Lower lobe of right lung (tissue), 2 donors: ENCODE measurements around the gene RUNDC1. TPM values are rescaled to one million over a fixed set of nuclear protein-coding genes. Genes with fewer than 3 reads are reported as not detected.
"Not testable (repeated sequence)": the region's sequence is repeated elsewhere in the genome, so short reads cannot be mapped to it uniquely, and the experiment has no call there.

ENCODE experiments used
- ATAC-seq, 2 donors: fragments of 200-7000 bp; cut with Tn5 transposase; one replicate each; pipeline ENCODE4 v1.9.1; 2020 to 2022; ENCODE audit warnings: mild to moderate bottlenecking in 2 of 2, moderate library complexity in 2 of 2
- DNase-seq: peaks from one replicate; pipeline ENCODE4 v3.0.0-alpha.2; 2020
- H3K27ac ChIP-seq: fragments of 200-600 bp; one replicate; pipeline ENCODE4 v1.8.0; 2022
- H3K27me3 ChIP-seq: fragments of 200-600 bp; one replicate; pipeline ENCODE4 v1.8.0; 2022; ENCODE audit warnings: low read depth
- H3K36me3 ChIP-seq: fragments of 200-600 bp; one replicate; pipeline ENCODE4 v1.8.0; 2022; ENCODE audit warnings: mild to moderate bottlenecking
- H3K4me1 ChIP-seq: fragments of 200-600 bp; one replicate; pipeline ENCODE4 v1.8.0; 2022
- H3K4me3 ChIP-seq: fragments of 200-600 bp; one replicate; pipeline ENCODE4 v1.8.0; 2022; ENCODE audit warnings: mild to moderate bottlenecking
- H3K9me3 ChIP-seq: fragments of 200-600 bp; one replicate; pipeline ENCODE4 v1.8.0; 2022
- intact Hi-C: fragments of 100-400 bp; cut with DNase I; formaldehyde crosslinking; loops from one replicate; pipeline ENCODE4 v1.11.0; 2022
- total RNA-seq: library from RNA; stranded (reverse); fragmentation: NEBNext Ultra II Directional; extraction: Animal tissue kit (Norgen Biotek cat#: 25700); gene quantifications from one replicate; pipeline ENCODE4 v1.2.1, GENCODE V29; 2021
- TF ChIP-seq, protein P1 (sequence below): fragments of 200-600 bp; IDR thresholded peaks from one replicate; pipeline ENCODE4 v1.8.0; 2022; ENCODE audit warnings: antibody characterized with exemption, mild to moderate bottlenecking
- donor health status: DM: no; HTN: yes; CAD: no; lungs with severe emphysema.

The RUNDC1 gene
- total RNA-seq, 1 donor from 2014 or later: 17.1 TPM

DNA sequence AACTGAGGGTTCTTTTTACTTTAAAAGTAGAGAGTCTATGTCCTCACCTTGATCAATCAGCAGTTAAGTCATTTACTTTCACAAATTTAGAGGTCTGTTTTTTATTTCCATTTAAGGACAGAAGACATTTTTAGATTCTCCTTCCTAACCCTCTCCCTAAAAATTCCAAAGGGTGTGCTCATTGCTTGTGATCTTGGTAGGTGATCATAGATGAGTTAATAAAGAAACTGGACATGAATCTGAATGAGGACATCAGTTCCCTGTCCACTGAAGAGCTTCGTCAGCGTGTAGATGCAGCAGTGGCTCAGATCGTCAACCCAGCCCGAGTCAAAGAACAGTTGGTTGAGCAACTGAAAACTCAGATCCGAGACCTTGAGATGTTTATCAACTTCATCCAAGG is 8.8 kb downstream of the RUNDC1 start:
- Histone ChIP-seq H3K36me3 (peaks cover 91% of the 10 kb centered on the region), H3K4me3 (no peak overlapping the region), H3K4me1 (peaks cover 17% of the 10 kb centered on the region), H3K27ac (no peak overlapping the region), H3K9me3 (no peaks in the 10 kb centered on the region), H3K27me3 (no peaks in the 10 kb centered on the region)
- intact Hi-C loops: no loop called here
- DNase-seq (no peak), ATAC-seq (no peak)
- TF ChIP-seq, protein P1, sequence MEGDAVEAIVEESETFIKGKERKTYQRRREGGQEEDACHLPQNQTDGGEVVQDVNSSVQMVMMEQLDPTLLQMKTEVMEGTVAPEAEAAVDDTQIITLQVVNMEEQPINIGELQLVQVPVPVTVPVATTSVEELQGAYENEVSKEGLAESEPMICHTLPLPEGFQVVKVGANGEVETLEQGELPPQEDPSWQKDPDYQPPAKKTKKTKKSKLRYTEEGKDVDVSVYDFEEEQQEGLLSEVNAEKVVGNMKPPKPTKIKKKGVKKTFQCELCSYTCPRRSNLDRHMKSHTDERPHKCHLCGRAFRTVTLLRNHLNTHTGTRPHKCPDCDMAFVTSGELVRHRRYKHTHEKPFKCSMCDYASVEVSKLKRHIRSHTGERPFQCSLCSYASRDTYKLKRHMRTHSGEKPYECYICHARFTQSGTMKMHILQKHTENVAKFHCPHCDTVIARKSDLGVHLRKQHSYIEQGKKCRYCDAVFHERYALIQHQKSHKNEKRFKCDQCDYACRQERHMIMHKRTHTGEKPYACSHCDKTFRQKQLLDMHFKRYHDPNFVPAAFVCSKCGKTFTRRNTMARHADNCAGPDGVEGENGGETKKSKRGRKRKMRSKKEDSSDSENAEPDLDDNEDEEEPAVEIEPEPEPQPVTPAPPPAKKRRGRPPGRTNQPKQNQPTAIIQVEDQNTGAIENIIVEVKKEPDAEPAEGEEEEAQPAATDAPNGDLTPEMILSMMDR: no peak

GRCh38 chr17:42989726-42990652 is 9.6 kb downstream of the RUNDC1 start:
- H3K27ac ChIP-seq: no peak overlapping the region
- no peak overlapping the region for H3K4me3 ChIP-seq
- ATAC-seq (no peak), DNase-seq (no peak)
- intact Hi-C loops: no loop called here
- TF ChIP-seq, protein P1: no peak
- peaks cover 8% of the 10 kb centered on the region for H3K4me1 ChIP-seq
- H3K27me3 ChIP-seq: no peaks in the 10 kb centered on the region
- H3K36me3 ChIP-seq: peaks cover 87% of the 10 kb centered on the region
- H3K9me3 ChIP-seq: no peaks in the 10 kb centered on the region

DNA sequence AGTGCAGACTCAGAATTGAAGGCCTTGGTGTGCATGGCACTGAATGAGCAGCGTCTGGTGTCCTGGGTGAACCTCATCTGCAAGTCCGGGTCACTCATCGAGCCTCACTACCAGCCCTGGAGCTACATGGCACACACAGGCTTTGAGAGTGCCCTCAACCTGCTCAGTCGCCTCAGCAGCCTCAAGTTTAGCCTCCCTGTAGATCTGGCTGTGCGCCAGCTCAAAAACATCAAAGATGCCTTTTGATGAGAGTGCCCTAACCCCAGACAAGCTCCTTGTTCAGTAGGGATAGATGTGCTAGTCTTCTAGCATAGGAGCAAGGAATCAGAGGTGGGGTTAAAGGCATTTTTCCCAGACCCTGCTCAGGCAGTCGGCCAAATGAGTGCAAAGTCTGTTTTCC is 11.1 kb downstream of the RUNDC1 start:
- H3K27me3 ChIP-seq: no peaks in the 10 kb centered on the region
- TF ChIP-seq, protein P1: no peak
- H3K27ac ChIP-seq: no peak overlapping the region
- no peak overlapping the region for H3K4me3 ChIP-seq
- intact Hi-C loops: no loop called here
- H3K36me3 ChIP-seq: peaks cover 75% of the 10 kb centered on the region
- H3K4me1 ChIP-seq: no peaks in the 10 kb centered on the region
- H3K9me3 ChIP-seq: no peaks in the 10 kb centered on the region
- ATAC-seq: no peak
- no peak for DNase-seq

DNA sequence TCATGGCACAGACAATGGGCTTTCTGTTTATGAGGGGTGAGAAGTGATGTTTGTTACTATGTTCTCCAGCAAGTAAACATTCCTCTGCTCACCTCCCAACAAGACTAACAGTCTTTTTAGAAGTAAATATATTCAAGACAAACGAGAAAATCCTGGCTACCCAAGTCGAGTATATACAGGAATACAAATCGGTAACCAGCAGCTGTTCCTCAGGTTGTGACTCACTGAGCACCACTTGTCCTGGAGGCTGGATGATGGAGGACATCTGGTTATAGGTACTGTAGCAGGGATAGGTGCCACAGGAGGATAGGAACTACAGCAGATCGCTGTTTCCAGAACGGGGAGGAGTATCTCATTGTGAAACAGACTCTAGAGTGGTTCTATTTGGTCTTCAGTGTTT is 12.5 kb downstream of the RUNDC1 start:
- Histone ChIP-seq H3K36me3 (peaks cover 61% of the 10 kb centered on the region), H3K4me1 (peaks cover 10% of the 10 kb centered on the region), H3K4me3 (no peak overlapping the region), H3K27ac (no peak overlapping the region), H3K9me3 (no peaks in the 10 kb centered on the region), H3K27me3 (no peaks in the 10 kb centered on the region)
- DNase-seq: no peak
- no peak for ATAC-seq
- TF ChIP-seq, protein P1: no peak
- intact Hi-C loops: no loop called here

DNA sequence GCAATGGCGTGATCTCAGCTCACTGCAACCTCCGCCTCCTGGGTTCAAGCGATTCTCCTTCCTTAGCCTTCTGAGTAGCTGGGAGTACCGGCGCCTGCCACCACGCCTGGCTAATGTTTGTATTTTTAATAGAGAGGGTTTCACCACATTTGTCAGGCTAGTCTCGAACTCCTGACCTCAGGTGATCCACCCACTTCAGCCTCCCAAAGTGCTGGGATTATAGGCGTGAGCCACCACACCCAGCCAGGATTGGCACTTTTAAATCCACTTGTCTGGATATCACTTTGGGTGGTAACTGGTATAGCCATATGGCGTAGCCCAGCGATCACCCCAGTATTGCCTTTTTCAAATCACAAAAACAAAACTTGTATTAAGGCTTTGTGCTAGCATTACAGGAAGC is 13.5 kb downstream of the RUNDC1 start:
- ATAC-seq, H3K27ac ChIP-seq, H3K27me3 ChIP-seq, DNase-seq, intact Hi-C loops, H3K9me3 ChIP-seq, H3K4me3 ChIP-seq: not testable (repeated sequence)
- H3K36me3 ChIP-seq: peaks cover 50% of the 10 kb centered on the region
- peaks cover 13% of the 10 kb centered on the region for H3K4me1 ChIP-seq

DNA sequence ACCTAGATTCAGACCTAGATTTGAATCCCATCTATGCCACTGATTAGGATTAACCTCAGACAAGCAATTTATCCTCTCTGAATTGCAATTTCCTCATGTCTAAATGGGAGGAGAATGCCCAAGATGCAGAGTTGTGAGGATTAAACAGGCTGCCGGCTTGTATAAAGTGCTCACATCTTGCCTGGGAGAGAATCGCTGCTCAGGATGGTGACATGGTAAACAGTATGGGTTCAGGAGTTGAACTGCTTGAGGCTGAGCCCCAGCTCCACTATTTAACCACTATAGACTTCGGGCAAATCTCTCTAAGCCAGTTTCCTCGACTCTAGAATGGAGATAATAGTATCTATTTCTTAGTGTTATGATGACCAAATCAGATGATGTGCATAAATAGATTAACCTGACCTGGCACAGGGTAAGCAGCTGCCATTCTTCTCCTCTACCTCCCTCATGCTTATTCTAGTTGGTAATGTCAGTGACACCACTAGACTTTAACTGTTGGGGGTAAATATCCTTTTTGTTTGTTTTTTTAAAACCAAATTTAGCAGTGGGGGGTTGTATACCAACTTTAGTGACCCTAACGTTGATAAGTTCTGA is 17.1 kb downstream of the RUNDC1 start:
- peaks cover 42% of the 10 kb centered on the region for H3K4me1 ChIP-seq
- ATAC-seq (no peak), DNase-seq (no peak)
- peak overlapping the region; percentile 96 for H3K27ac ChIP-seq
- H3K9me3 ChIP-seq: no peaks in the 10 kb centered on the region
- H3K4me3 ChIP-seq: peak overlapping the region; percentile 89
- intact Hi-C loops: no loop called here
- H3K36me3 ChIP-seq: peaks cover 48% of the 10 kb centered on the region
- TF ChIP-seq, protein P1: no peak
- no peaks in the 10 kb centered on the region for H3K27me3 ChIP-seq
